B cell (primary cell): ENCODE results near the gene USP33. TPM values are rescaled to one million over a fixed set of nuclear protein-coding genes. Genes with fewer than 3 reads are reported as not detected.
"Not testable (repeated sequence)": the region's sequence is repeated elsewhere in the genome, so short reads cannot be mapped to it uniquely, and the experiment has no call there.

ENCODE experiments used
- ATAC-seq: fragments of 200-7000 bp; cut with Tn5 transposase; one replicate; pipeline ENCODE4 v1.10.0; 2021; ENCODE audit warnings: low read depth, mild to moderate bottlenecking, moderate number of reproducible peaks, moderate library complexity
- CTCF ChIA-PET: fragments of 350-600 bp; sonication (Branson Sonifier 250); formaldehyde crosslinking; loops from one replicate; lab custom pipeline; 2021; ENCODE audit warnings: antibody characterized with exemption, inconsistent platforms; lab: Charles Lee
- POLR2A ChIA-PET: fragments of 350-600 bp; sonication (Branson Sonifier 250); formaldehyde crosslinking; loops from one replicate; lab custom pipeline; 2021; ENCODE audit warnings: antibody characterized with exemption; lab: Charles Lee
- DNase-seq: peaks from one replicate; pipeline ENCODE4 v3.0.0; 2013
- H2AFZ ChIP-seq: 2 replicates; pipeline ENCODE4 v1.6.1; 2012; ENCODE audit warnings: mild to moderate bottlenecking, low read depth, low read length; ENCODE audit not compliant: insufficient read depth, poor library complexity, severe bottlenecking
- H3K27ac ChIP-seq, 2 donors: 1 replicate in 1 of 2; 2 replicates in 1 of 2; pipeline ENCODE4 v1.5.1; 2012 to 2013; ENCODE audit warnings: low read length in 2 of 2, mild to moderate bottlenecking in 2 of 2, moderate library complexity in 1 of 2
- H3K27me3 ChIP-seq, 4 experiments: fragments of 200-600 bp in 1 of 4; sonication (generic) in 1 of 4; replicated peaks in 1 of 4; 1 replicate in 2 of 4; 2 replicates in 2 of 4; pipeline versions ENCODE4 v1.6.1 to v1.7.0; 2013 to 2016; ENCODE audit warnings: low read length in 3 of 4, mild to moderate bottlenecking in 2 of 4, mixed read lengths in 1 of 4, moderate library complexity in 1 of 4; ENCODE audit not compliant: insufficient read depth in 4 of 4, control insufficient read depth in 3 of 4; ENCODE audit errors: control extremely low read depth in 1 of 4
- H3K36me3 ChIP-seq, 2 experiments: replicated peaks in 1 of 2; 1 replicate in 1 of 2; 2 replicates in 1 of 2; pipeline versions ENCODE4 v1.6.1 to v1.7.1; 2013; ENCODE audit warnings: low read length in 1 of 2; ENCODE audit not compliant: insufficient read depth in 2 of 2, control insufficient read depth in 1 of 2; ENCODE audit errors: control extremely low read depth in 1 of 2, extremely low read depth in 1 of 2
- H3K4me1 ChIP-seq, 2 donors: fragments of 200-600 bp in 1 of 2; sonication (generic) in 1 of 2; 1 replicate in 1 of 2; 2 replicates in 1 of 2; pipeline versions ENCODE4 v1.5.1 to v1.6.1; 2013 to 2017; ENCODE audit warnings: low read length in 2 of 2; ENCODE audit not compliant: control insufficient read depth in 2 of 2, insufficient read depth in 2 of 2
- H3K4me2 ChIP-seq: replicated peaks from 2 replicates; pipeline ENCODE3; 2012; ENCODE audit warnings: mild to moderate bottlenecking, low read depth, low read length; ENCODE audit not compliant: poor library complexity, severe bottlenecking
- H3K4me3 ChIP-seq, 5 experiments: fragments of 200-600 bp in 1 of 5; sonication (generic) in 1 of 5; 1 replicate in 3 of 5; 2 replicates in 2 of 5; pipeline versions ENCODE4 v1.5.1 to v1.7.0; 2011 to 2016; ENCODE audit warnings: low read length in 4 of 5, mild to moderate bottlenecking in 4 of 5, low read depth in 2 of 5, control low read depth in 1 of 5, moderate library complexity in 1 of 5; ENCODE audit not compliant: insufficient read depth in 1 of 5; ENCODE audit errors: control extremely low read depth in 1 of 5, extremely low read depth in 1 of 5
- H3K79me2 ChIP-seq: fragments of 200-600 bp; sonication (generic); one replicate; pipeline ENCODE4 v1.6.0; 2016; ENCODE audit warnings: low read length; ENCODE audit not compliant: control insufficient read depth, insufficient read depth
- H3K9ac ChIP-seq: fragments of 200-600 bp; sonication (generic); 2 replicates; pipeline ENCODE4 v1.6.1; 2017; ENCODE audit warnings: mild to moderate bottlenecking, low read length, moderate library complexity
- H3K9me3 ChIP-seq, 3 donors: one replicate each; pipeline versions ENCODE4 v1.6.1 to v1.7.1; 2013; ENCODE audit warnings: low read length in 2 of 3; ENCODE audit not compliant: control insufficient read depth in 2 of 3, insufficient read depth in 1 of 3; ENCODE audit errors: control extremely low read depth in 1 of 3
- H4K20me1 ChIP-seq: 2 replicates; pipeline ENCODE4 v1.6.0; 2012; ENCODE audit warnings: mild to moderate bottlenecking, low read length; ENCODE audit not compliant: insufficient read depth, control insufficient read depth, poor library complexity, severe bottlenecking
- H3K27ac Mint-ChIP-seq: one replicate; pipeline ENCODE4 v1.8.0; 2021; ENCODE audit warnings: mixed read lengths
- H3K27me3 Mint-ChIP-seq: one replicate; pipeline ENCODE4 v1.8.0; 2021; ENCODE audit warnings: mixed read lengths
- H3K4me1 Mint-ChIP-seq: one replicate; pipeline ENCODE4 v1.8.0; 2021; ENCODE audit warnings: mixed read lengths
- H3K4me3 Mint-ChIP-seq: one replicate; pipeline ENCODE4 v1.8.0; 2021; ENCODE audit warnings: mixed read lengths
- H3K9me3 Mint-ChIP-seq: one replicate; pipeline ENCODE4 v1.8.0; 2022; ENCODE audit warnings: mixed read lengths; ENCODE audit not compliant: insufficient read depth
- EZH2 ChIP-seq: IDR thresholded peaks from 2 replicates; pipeline ENCODE4 v1.6.1; 2012; ENCODE audit warnings: borderline replicate concordance, low read depth, mild to moderate bottlenecking, moderate library complexity, low read length; ENCODE audit not compliant: insufficient read depth, poor library complexity, severe bottlenecking
- WGBS: methylation state at CpG from one replicate; pipeline ENCODE4 v1.1.5; 2013; ENCODE audit warnings: missing lambda C conversion rate; ENCODE audit not compliant: insufficient coverage; 5-methylcytosine and 5-hydroxymethylcytosine counted together
- intact Hi-C: fragments of 100-400 bp; cut with micrococcal nuclease; formaldehyde crosslinking; loops from one replicate; pipeline ENCODE4 v1.10.0; 2022
- polyA plus RNA-seq: library from polyadenylated mRNA; depleted of rRNA; stranded (reverse); fragments of >200 nt; gene quantifications from 2 replicates; pipeline ENCODE4 v1.2.3, GENCODE V29; 2012
- total RNA-seq, 2 donors: library from RNA; stranded (reverse); fragments of 120-200 nt in 1 of 2; gene quantifications; 1 replicate in 1 of 2; 2 replicates in 1 of 2; pipeline versions ENCODE4 v1.2.3 to v1.2.4, GENCODE V29; 2013 to 2022
- TF ChIP-seq, protein P1 (sequence below): fragments of 200-600 bp; IDR thresholded peaks from one replicate; pipeline ENCODE4 v1.8.0; 2022; ENCODE audit warnings: antibody characterized with exemption, mild to moderate bottlenecking

The USP33 gene
- total and polyA plus RNA-seq, 2 donors (not counting 1 experiment from before 2014, with no cell fraction given): 24.8 to 83.4 TPM

DNA sequence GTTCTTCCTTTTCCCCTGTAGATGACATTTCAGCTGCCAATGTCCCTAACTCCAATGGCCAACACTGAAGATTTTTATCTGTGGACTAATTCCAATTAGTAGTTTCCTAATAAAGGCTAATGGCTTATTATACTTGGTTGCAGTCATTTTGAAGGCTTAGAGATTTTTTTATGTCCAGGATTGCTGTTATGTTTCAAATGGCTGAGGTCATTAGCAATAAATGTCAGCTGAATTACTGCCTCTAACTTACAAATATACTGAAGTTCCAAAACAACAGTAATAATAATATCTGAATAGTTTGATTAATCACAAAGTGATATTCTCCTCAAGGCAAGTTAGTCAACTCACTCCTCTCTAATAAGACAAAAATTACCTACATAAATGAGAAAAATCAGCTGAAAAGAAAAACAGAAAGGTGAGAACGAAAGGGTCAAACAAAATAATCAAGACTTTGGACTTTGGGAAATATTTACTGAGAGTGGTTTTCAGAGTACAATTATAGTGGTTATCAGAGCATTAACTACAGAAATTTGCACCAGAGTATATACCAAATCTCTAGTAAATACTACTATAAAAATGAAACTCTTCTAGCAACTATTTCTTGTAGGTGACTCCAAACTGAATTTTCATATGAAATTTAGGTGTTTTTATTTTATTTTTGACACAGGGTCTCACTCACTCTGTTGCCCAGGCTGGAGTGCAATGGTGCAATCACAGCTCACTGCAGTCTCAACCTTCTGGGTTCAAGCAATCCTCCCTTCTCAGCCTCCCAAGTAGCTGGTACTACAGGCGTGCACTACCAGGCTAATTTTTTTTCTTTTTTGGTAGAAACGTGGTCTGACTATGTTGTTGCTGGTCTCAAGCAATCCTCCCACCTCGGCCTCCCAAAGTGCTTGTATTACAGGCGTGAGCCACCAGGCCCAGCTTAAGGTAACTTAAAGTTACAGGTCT is 80.7 kb downstream of the USP33 start:
- Mint-ChIP-seq H3K27ac (no peak overlapping the region), H3K27me3 (no peaks in the 10 kb centered on the region), H3K4me1 (peaks cover 43% of the 10 kb centered on the region), H3K4me3 (no peak overlapping the region), H3K9me3 (no peaks in the 10 kb centered on the region)
- Histone ChIP-seq H3K4me2 (no peak overlapping the region), H3K27ac (no peak overlapping the region), H2AFZ (no peak overlapping the region), H3K9ac (no peak overlapping the region), H3K79me2 (peaks cover 77% of the 10 kb centered on the region), H3K4me1 (peaks cover 13 to 23% of the 10 kb centered on the region in 2 donors), H3K9me3 (no peaks in the 10 kb centered on the region), H3K4me3 (no peak overlapping the region), H3K36me3 (no peaks in the 10 kb centered on the region), H3K27me3 (no peaks in the 10 kb centered on the region), H4K20me1 (peaks cover 34% of the 10 kb centered on the region)
- ATAC-seq (no peak), DNase-seq (no peak)
- no peak for TF ChIP-seq EZH2
- TF ChIP-seq, protein P1, sequence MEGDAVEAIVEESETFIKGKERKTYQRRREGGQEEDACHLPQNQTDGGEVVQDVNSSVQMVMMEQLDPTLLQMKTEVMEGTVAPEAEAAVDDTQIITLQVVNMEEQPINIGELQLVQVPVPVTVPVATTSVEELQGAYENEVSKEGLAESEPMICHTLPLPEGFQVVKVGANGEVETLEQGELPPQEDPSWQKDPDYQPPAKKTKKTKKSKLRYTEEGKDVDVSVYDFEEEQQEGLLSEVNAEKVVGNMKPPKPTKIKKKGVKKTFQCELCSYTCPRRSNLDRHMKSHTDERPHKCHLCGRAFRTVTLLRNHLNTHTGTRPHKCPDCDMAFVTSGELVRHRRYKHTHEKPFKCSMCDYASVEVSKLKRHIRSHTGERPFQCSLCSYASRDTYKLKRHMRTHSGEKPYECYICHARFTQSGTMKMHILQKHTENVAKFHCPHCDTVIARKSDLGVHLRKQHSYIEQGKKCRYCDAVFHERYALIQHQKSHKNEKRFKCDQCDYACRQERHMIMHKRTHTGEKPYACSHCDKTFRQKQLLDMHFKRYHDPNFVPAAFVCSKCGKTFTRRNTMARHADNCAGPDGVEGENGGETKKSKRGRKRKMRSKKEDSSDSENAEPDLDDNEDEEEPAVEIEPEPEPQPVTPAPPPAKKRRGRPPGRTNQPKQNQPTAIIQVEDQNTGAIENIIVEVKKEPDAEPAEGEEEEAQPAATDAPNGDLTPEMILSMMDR: no peak
- ChIA-PET CTCF (no interaction called here), POLR2A (no interaction called here)
- intact Hi-C loops: no loop called here
- no CpG with 5 or more reads among the region's 5 CpGs for whole genome bisulfite sequencing

DNA sequence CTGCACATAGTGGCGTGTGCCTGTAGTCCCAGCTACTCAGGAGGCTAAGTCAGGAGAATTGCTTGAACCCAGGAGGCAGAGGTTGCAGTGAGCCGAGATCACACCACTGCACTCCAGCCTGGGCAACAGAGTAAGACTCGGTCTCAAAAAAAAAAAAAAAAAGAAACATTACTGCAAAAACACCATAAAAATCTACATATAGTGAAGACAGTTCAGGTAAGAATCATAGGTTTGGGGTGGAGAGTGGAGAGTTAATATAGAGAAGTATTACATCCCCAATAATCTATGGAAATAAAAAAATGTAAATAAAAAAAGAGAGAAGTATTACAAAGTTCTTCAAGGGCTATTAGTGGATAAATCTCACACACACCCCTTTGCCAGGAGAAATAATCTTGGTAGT is 84.8 kb downstream of the USP33 start:
- DNase-seq, H3K4me2 ChIP-seq, H3K27me3 Mint-ChIP-seq, H3K9me3 ChIP-seq, H3K4me1 ChIP-seq, POLR2A ChIA-PET, H2AFZ ChIP-seq, H3K9me3 Mint-ChIP-seq, H3K9ac ChIP-seq, H3K27me3 ChIP-seq, H3K36me3 ChIP-seq, ATAC-seq, H3K4me3 ChIP-seq, H3K27ac ChIP-seq, H3K27ac Mint-ChIP-seq, H3K4me3 Mint-ChIP-seq, intact Hi-C loops: not testable (repeated sequence)
- WGBS: no CpG with 5 or more reads among the region's 3 CpGs
- H3K79me2 ChIP-seq: peaks cover 97% of the 10 kb centered on the region
- CTCF ChIA-PET: interaction anchor here (1.0 kb wide), 1 partner anchor 7 kb away, joined by 3 read pairs; the partner anchor contains the start of gene ZZZ3
- peaks cover 62% of the 10 kb centered on the region for H4K20me1 ChIP-seq
- peaks cover 46% of the 10 kb centered on the region for H3K4me1 Mint-ChIP-seq
